Kidney (tissue), 14 donors: ENCODE data around the gene WSCD1. TPM values are rescaled to one million over a fixed set of nuclear protein-coding genes. Genes with fewer than 3 reads are reported as not detected.

Experiments used
- DNase-seq, 5 donors: peaks; one replicate each; pipeline ENCODE4 v3.0.0-alpha.2; 2013 to 2020
- FAIRE-seq: peaks from 2 replicates; lab custom pipeline; 2012; peaks lifted over from hg19 to GRCh38; lab: Jason Lieb, UNC
- H3K27ac ChIP-seq, 2 donors: one replicate each; pipeline ENCODE4 v1.7.0; 2013; ENCODE audit warnings: low read depth in 2 of 2, low read length in 2 of 2, inconsistent platforms in 1 of 2
- H3K27me3 ChIP-seq: one replicate; pipeline ENCODE4 v1.7.1; 2013; ENCODE audit warnings: low read length, inconsistent platforms; ENCODE audit not compliant: control insufficient read depth, insufficient read depth
- H3K36me3 ChIP-seq, 3 donors: one replicate each; pipeline versions ENCODE4 v1.7.0 to v1.7.1; 2013; ENCODE audit warnings: low read length in 3 of 3, control low read depth in 1 of 3, inconsistent platforms in 1 of 3; ENCODE audit not compliant: insufficient read depth in 3 of 3, control insufficient read depth in 2 of 3
- H3K4me1 ChIP-seq, 3 donors: one replicate each; pipeline versions ENCODE4 v1.7.0 to v1.7.1; 2013; ENCODE audit warnings: low read length in 3 of 3, inconsistent platforms in 1 of 3, low read depth in 1 of 3; ENCODE audit not compliant: control insufficient read depth in 2 of 3, insufficient read depth in 2 of 3
- H3K4me3 ChIP-seq, 3 donors: one replicate each; pipeline versions ENCODE4 v1.7.0 to v1.8.1; 2013; ENCODE audit warnings: low read length in 3 of 3, control low read depth in 1 of 3, inconsistent platforms in 1 of 3
- H3K9ac ChIP-seq, 3 donors: one replicate each; pipeline versions ENCODE4 v1.7.0 to v1.7.1; 2013; ENCODE audit warnings: low read length in 3 of 3, control low read depth in 1 of 3, inconsistent platforms in 1 of 3
- H3K9me3 ChIP-seq, 3 donors: one replicate each; pipeline versions ENCODE4 v1.7.0 to v1.7.1; 2013; ENCODE audit warnings: low read length in 3 of 3, control low read depth in 1 of 3, inconsistent platforms in 1 of 3; ENCODE audit not compliant: control insufficient read depth in 2 of 3, insufficient read depth in 1 of 3
- CTCF ChIP-seq: IDR thresholded peaks from 3 replicates; pipeline ENCODE4 v1.5.1; 2012; ENCODE audit warnings: mild to moderate bottlenecking, moderate library complexity, borderline replicate concordance; ENCODE audit not compliant: insufficient read depth; ENCODE audit errors: extremely low read depth
- intact Hi-C: fragments of 100-400 bp; cut with DNase I; formaldehyde crosslinking; loops from one replicate; pipeline ENCODE4 v1.11.1; 2022
- polyA plus RNA-seq: library from polyadenylated mRNA; stranded (reverse); fragments of 350-450 nt; fragmentation: Illumina TruSeq; extraction: RNeasy Lipid Tissue Mini Kit (QIAGEN cat#74804); gene quantifications from one replicate; pipeline ENCODE4 v1.2.3, GENCODE V29; 2014; ENCODE audit warnings: low read depth, low replicate concordance; ENCODE audit not compliant: insufficient read depth
- total RNA-seq: library from RNA; stranded (reverse); fragmentation: NEBNext Ultra II Directional; extraction: Animal tissue kit (Norgen Biotek cat#: 25700); gene quantifications from one replicate; pipeline ENCODE4 v1.2.1, GENCODE V29; 2021
- donor health status: control.
- donor health status: control.
- donor health status: control.
- donor health status: control.
- donor health status: control.
- donor health status: DM: yes; HTN: yes; CAD: no.
- donor health status: Normal renal cell carcinoma (clear cell type).

Gene WSCD1
- total and polyA plus RNA-seq, 2 donors from 2014 or later: 5.4 to 14.5 TPM

GRCh38 chr17:6072611-6073010, 2.4 kb downstream of the WSCD1 start:
- no peak for TF ChIP-seq CTCF
- no peak overlapping the region for H3K4me3 ChIP-seq
- peaks cover 5% of the 10 kb centered on the region for H3K27me3 ChIP-seq
- H3K4me1 ChIP-seq: peaks cover 0 to 13% (median 0%) of the 10 kb centered on the region in 3 donors
- no peak overlapping the region for H3K9ac ChIP-seq
- H3K9me3 ChIP-seq: no peaks in the 10 kb centered on the region
- no peak overlapping the region for H3K27ac ChIP-seq
- DNase-seq (no peak), FAIRE-seq (no peak)
- H3K36me3 ChIP-seq: no peaks in the 10 kb centered on the region
- intact Hi-C loops: loop anchor here (10.0 kb wide), 1 partner anchor 72 kb away; no protein-coding TSS in a partner anchor

GRCh38 chr17:6073620-6074019, 3.4 kb downstream of the WSCD1 start:
- intact Hi-C loops: loop anchor here (10.0 kb wide), 1 partner anchor 71 kb away; no protein-coding TSS in a partner anchor
- Histone ChIP-seq H3K27ac (no peak overlapping the region), H3K9ac (no peak overlapping the region), H3K4me3 (no peak overlapping the region), H3K9me3 (no peaks in the 10 kb centered on the region), H3K36me3 (no peaks in the 10 kb centered on the region), H3K4me1 (peaks cover 0 to 13% (median 0%) of the 10 kb centered on the region in 3 donors), H3K27me3 (peaks cover 5% of the 10 kb centered on the region)
- no peak for TF ChIP-seq CTCF
- DNase-seq: no peak
- FAIRE-seq: no peak

- no peaks in the 10 kb centered on the region for H3K9me3 ChIP-seq
- no peak overlapping the region for H3K27ac ChIP-seq
- H3K9ac ChIP-seq: no peak overlapping the region
- H3K27me3 ChIP-seq: peaks cover 2% of the 10 kb centered on the region
- H3K4me3 ChIP-seq: no peak overlapping the region
- H3K4me1 ChIP-seq: peaks cover 0 to 6% (median 0%) of the 10 kb centered on the region in 3 donors
- DNase-seq (no peak), FAIRE-seq (no peak)
- intact Hi-C loops: loop anchor here (10.0 kb wide), 1 partner anchor 70 kb away; no protein-coding TSS in a partner anchor
- TF ChIP-seq CTCF: no peak
- H3K36me3 ChIP-seq: no peaks in the 10 kb centered on the region
These were observed 4.9 kb downstream of the WSCD1 start for GRCh38 chr17:6075050-6075449.

GRCh38 chr17:6075845-6076244, 5.7 kb downstream of the WSCD1 start:
- H3K27me3 ChIP-seq: peaks cover 2% of the 10 kb centered on the region
- no peak for FAIRE-seq
- H3K4me3 ChIP-seq: no peak overlapping the region
- no peaks in the 10 kb centered on the region for H3K9me3 ChIP-seq
- peaks cover 0 to 6% (median 0%) of the 10 kb centered on the region in 3 donors for H3K4me1 ChIP-seq
- H3K9ac ChIP-seq: no peak overlapping the region
- TF ChIP-seq CTCF: no peak
- H3K27ac ChIP-seq: no peak overlapping the region
- peak in 3 of 5 donors; percentile 59 to 69 (median 63) for DNase-seq
- intact Hi-C loops: loop anchor here (10.0 kb wide), 1 partner anchor 69 kb away; no protein-coding TSS in a partner anchor
- no peaks in the 10 kb centered on the region for H3K36me3 ChIP-seq
